ENCODE measurements around the gene ERCC3. TPM values are rescaled to one million over a fixed set of nuclear protein-coding genes. Genes with fewer than 3 reads are reported as not detected.
A peak's percentile ranks its signal among the peaks of the same experiment; 100 is the strongest.

The ERCC3 gene
- total RNA-seq, 1 donor, result 47.1 TPM

GRCh38 chr2:127310980-127311379 is 17.0 kb upstream of the ERCC3 start:
- no peak for DNase-seq (ENCODE audit: low read depth)
- H3K4me3 ChIP-seq (ENCODE audit: low read depth, low read length), result no peak overlapping the region
- TF ChIP-seq, protein P1, sequence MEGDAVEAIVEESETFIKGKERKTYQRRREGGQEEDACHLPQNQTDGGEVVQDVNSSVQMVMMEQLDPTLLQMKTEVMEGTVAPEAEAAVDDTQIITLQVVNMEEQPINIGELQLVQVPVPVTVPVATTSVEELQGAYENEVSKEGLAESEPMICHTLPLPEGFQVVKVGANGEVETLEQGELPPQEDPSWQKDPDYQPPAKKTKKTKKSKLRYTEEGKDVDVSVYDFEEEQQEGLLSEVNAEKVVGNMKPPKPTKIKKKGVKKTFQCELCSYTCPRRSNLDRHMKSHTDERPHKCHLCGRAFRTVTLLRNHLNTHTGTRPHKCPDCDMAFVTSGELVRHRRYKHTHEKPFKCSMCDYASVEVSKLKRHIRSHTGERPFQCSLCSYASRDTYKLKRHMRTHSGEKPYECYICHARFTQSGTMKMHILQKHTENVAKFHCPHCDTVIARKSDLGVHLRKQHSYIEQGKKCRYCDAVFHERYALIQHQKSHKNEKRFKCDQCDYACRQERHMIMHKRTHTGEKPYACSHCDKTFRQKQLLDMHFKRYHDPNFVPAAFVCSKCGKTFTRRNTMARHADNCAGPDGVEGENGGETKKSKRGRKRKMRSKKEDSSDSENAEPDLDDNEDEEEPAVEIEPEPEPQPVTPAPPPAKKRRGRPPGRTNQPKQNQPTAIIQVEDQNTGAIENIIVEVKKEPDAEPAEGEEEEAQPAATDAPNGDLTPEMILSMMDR (IDR thresholded peaks at IDR 0.05; ENCODE audit: insufficient read depth, low read depth, low read length), result no peak

- no peak overlapping the region for H3K4me3 ChIP-seq (ENCODE audit: low read depth, low read length)
- TF ChIP-seq, protein P1 (IDR thresholded peaks at IDR 0.05; ENCODE audit: insufficient read depth, low read depth, low read length), result no peak
- no peak for DNase-seq (ENCODE audit: low read depth)
These were observed 15.5 kb upstream of the ERCC3 start for GRCh38 chr2:127309468-127309867.

GRCh38 chr2:127308586-127309138 is 14.7 kb upstream of the ERCC3 start:
- DNase-seq (ENCODE audit: low read depth), result no peak
- H3K4me3 ChIP-seq (ENCODE audit: low read depth, low read length), result no peak overlapping the region
- TF ChIP-seq, protein P1 (IDR thresholded peaks at IDR 0.05; ENCODE audit: insufficient read depth, low read depth, low read length), result no peak

- DNase-seq (ENCODE audit: low read depth), result peak; percentile 58
- H3K4me3 ChIP-seq (ENCODE audit: low read depth, low read length), result no peak overlapping the region
- TF ChIP-seq, protein P1 (IDR thresholded peaks at IDR 0.05; ENCODE audit: insufficient read depth, low read depth, low read length), result no peak
These were observed 12.1 kb upstream of the ERCC3 start for GRCh38 chr2:127305990-127306585.

GRCh38 chr2:127302168-127302567 is 8.2 kb upstream of the ERCC3 start:
- no peak for DNase-seq (ENCODE audit: low read depth)
- TF ChIP-seq, protein P1 (IDR thresholded peaks at IDR 0.05; ENCODE audit: insufficient read depth, low read depth, low read length), result no peak

GRCh38 chr2:127293386-127293747 is 577 bp downstream of the ERCC3 start:
- peak; percentile 8 for DNase-seq (ENCODE audit: low read depth)
- TF ChIP-seq, protein P1 (IDR thresholded peaks at IDR 0.05; ENCODE audit: insufficient read depth, low read depth, low read length), result no peak
- H3K4me3 ChIP-seq (ENCODE audit: low read depth, low read length), result peak overlapping the region; percentile 95

More at GRCh38 chr2:127302168-127302567, 8.2 kb upstream of the ERCC3 start:
- H3K4me3 ChIP-seq (ENCODE audit: low read depth, low read length), result no peak overlapping the region

DNA sequence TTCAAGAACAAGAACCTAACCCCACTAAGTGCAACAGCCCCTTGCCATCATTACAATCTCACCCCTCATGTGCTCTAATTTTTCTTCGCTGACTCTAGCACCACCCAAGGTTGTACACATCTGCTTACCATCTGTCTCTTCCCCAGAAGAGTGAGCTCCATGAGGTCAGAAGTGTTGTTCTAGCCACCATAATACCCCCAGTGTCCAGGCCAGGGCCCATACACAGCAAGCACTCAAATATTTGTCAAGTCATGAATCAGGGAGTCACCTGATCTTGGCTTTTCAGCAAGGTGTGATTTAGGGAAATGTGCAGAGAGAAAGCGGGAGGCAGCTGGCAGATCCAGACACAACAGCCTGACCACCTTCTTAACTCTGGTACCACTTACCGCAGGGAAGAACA is 5.7 kb downstream of the ERCC3 start:
- TF ChIP-seq, protein P1 (IDR thresholded peaks at IDR 0.05; ENCODE audit: insufficient read depth, low read depth, low read length), result no peak
- DNase-seq (ENCODE audit: low read depth), result no peak
- H3K4me3 ChIP-seq (ENCODE audit: low read depth, low read length), result no peak overlapping the region

Measured in fibroblast of villous mesenchyme (primary cell).